Astrocyte of the spinal cord (primary cell): Measurements from ENCODE around the gene VASP.

Source experiments
- DNase-seq: peaks from one replicate; pipeline ENCODE4 v3.0.0; 2011; ENCODE audit warnings: low read depth, low spot score
- H3K4me3 ChIP-seq: 2 replicates; pipeline ENCODE4 v1.5.1; 2011; ENCODE audit warnings: low read depth, mild to moderate bottlenecking, low read length, moderate library complexity
- in situ Hi-C: cut with HindIII; loops from 2 replicates; pipeline ENCODE4 v1.10.0; 2017; ENCODE audit warnings: low sequenced_read_pairs
- TF ChIP-seq, protein P1 (sequence below): IDR thresholded peaks from 2 replicates; pipeline ENCODE4 v1.5.1; 2012; ENCODE audit warnings: low read depth, mild to moderate bottlenecking, low read length, inconsistent platforms

Gene VASP

GRCh38 chr19:45553464-45553863, 46.2 kb downstream of the VASP start:
- in situ Hi-C loops = no loop called here
- TF ChIP-seq, protein P1, sequence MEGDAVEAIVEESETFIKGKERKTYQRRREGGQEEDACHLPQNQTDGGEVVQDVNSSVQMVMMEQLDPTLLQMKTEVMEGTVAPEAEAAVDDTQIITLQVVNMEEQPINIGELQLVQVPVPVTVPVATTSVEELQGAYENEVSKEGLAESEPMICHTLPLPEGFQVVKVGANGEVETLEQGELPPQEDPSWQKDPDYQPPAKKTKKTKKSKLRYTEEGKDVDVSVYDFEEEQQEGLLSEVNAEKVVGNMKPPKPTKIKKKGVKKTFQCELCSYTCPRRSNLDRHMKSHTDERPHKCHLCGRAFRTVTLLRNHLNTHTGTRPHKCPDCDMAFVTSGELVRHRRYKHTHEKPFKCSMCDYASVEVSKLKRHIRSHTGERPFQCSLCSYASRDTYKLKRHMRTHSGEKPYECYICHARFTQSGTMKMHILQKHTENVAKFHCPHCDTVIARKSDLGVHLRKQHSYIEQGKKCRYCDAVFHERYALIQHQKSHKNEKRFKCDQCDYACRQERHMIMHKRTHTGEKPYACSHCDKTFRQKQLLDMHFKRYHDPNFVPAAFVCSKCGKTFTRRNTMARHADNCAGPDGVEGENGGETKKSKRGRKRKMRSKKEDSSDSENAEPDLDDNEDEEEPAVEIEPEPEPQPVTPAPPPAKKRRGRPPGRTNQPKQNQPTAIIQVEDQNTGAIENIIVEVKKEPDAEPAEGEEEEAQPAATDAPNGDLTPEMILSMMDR = no peak
- no peak for DNase-seq
- H3K4me3 ChIP-seq = no peak overlapping the region

- DNase-seq = no peak
- H3K4me3 ChIP-seq = no peak overlapping the region
- in situ Hi-C loops = no loop called here
- TF ChIP-seq, protein P1 = no peak
Measured at GRCh38 chr19:45554481-45554880, 47.2 kb downstream of the VASP start.

DNA sequence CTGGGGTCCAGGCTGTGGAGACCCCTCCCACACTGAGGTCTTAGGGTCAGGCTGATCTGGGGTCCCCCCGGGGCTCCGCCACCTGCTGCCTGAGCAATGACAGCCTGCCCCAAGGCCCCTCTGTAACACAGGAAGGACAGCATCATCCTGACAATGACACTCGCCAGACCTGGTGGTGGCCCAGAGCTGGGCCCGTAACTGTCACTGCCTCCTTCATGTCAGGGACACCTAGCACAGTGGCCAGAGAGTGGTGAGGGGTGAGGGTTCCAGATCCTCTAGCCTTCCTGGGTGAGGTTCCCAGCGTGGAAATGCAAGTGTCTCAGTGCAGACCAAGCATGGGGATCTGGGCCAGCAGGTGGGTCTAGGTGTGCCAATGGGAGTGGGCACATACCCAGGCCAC, 49.6 kb downstream of the VASP start:
- in situ Hi-C loops = no loop called here

GRCh38 chr19:45558399-45558878, 51.2 kb downstream of the VASP start:
- in situ Hi-C loops = no loop called here
- TF ChIP-seq, protein P1 = peak; percentile 79
- DNase-seq = peak; percentile 33
- no peak overlapping the region for H3K4me3 ChIP-seq

More for the DNA sequence above, 49.6 kb downstream of the VASP start:
- no peak overlapping the region for H3K4me3 ChIP-seq
- TF ChIP-seq, protein P1 = no peak
- no peak for DNase-seq

DNA sequence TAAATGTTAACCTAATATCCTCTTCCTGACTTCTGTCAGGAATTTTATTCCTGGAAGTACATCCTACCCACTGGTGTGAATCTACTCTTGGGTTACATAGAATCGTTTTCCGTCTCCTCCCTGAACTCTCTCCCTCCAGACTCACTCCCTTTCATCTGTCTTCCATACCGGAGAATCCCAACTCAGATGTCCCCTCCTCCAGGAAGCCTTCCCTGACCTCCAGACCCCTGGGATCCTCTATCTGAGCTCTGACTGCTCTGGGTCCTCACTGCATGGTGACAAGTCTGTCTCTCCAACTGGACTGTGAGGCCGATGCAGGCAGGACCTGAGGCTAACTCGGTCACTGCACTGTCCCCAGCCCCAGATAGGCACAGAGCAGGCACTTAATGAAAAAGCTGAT, 52.8 kb downstream of the VASP start:
- TF ChIP-seq, protein P1 = no peak
- no peak for DNase-seq
- in situ Hi-C loops = no loop called here
- H3K4me3 ChIP-seq = no peak overlapping the region

DNA sequence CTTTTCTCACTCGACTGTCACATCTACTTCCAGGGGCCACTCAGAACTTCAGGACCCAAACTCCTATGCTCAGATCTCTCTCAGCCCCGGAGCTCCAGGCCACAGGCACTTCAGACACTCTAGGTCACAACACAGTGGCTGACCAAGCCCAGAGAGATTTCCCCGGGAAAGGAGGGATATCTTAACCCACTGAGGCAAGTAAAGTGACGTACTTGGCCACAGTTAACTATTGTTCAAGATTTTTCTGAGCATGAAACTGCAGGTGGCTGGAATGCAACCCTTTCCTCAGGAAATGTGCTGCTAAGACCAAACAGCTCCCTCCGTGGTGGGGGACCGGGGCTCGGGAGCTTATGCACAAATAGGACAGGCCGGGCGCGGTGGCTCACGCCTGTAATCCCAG, 53.4 kb downstream of the VASP start:
- H3K4me3 ChIP-seq = no peak overlapping the region
- TF ChIP-seq, protein P1 = no peak
- in situ Hi-C loops = no loop called here
- DNase-seq = no peak
